HG03457 (cell line): ENCODE results near the gene FAM110A.
"Not testable (repeated sequence)": the region's sequence is repeated elsewhere in the genome, so short reads cannot be mapped to it uniquely, and the experiment has no call there.

Experiments
- ATAC-seq: cut with Tn5 transposase; IDR thresholded peaks from one replicate; pipeline ENCODE4 v1.9.1; 2021; ENCODE audit warnings: moderate number of reproducible peaks; ENCODE audit not compliant: unreplicated experiment

The FAM110A gene

DNA sequence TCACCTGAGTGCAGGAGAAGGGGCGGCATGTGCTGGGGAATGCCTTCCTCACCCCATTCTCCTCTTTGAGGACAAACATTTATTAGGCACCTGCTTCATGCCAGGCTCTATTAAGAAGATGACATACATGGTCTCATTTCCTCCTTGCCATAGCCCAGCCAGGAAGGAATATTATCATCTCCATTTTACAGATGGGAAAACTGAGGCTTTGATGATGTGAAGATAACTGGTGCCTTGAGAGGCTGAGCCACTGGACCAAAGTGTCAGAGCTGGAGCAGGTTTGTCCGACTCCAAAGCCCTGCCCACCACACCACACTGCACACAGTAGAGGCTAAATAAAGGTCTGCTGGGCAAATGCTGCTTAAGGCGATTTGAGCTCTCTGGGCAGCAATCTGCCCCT is 37.2 kb downstream of the FAM110A start:
- ATAC-seq = no peak

DNA sequence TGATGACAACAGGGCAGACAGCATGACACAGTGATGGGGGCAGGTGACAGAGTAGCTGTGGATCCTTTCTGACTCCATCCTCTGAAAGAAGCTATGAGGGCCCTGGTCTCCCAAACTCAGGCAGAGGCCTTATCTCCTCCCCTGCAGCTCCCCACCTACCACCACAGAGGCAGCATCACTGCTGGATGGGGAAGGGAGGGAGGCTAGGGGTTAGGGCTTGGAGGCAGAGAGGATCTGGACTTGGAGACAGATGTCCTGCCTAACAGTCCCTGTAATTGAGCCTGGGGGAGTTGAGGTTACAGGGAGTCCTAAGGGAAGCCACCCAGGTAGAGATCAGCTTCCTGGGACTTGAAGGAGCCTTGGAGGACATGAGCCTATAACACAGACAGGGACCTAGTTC is 37.9 kb downstream of the FAM110A start:
- no peak for ATAC-seq

DNA sequence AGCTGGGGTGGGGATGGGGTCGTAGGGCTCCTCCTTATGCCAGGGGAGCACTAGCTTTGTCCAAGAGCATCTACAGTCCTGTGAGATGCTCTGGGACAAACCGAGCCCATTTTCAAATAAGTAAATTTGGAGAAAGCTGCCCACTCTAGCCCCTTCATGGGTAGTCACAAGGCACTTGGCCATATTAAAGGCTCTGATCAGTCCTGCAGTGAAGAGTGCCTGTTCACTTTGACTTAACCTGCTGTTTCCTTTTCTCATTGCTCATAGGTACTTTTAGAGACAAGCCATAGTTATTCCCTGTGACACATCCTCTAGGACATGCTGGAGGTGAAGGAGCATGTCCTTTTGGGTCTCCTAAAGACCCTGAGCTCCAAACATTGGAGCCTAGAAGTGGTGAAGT is 38.4 kb downstream of the FAM110A start:
- ATAC-seq = no peak

DNA sequence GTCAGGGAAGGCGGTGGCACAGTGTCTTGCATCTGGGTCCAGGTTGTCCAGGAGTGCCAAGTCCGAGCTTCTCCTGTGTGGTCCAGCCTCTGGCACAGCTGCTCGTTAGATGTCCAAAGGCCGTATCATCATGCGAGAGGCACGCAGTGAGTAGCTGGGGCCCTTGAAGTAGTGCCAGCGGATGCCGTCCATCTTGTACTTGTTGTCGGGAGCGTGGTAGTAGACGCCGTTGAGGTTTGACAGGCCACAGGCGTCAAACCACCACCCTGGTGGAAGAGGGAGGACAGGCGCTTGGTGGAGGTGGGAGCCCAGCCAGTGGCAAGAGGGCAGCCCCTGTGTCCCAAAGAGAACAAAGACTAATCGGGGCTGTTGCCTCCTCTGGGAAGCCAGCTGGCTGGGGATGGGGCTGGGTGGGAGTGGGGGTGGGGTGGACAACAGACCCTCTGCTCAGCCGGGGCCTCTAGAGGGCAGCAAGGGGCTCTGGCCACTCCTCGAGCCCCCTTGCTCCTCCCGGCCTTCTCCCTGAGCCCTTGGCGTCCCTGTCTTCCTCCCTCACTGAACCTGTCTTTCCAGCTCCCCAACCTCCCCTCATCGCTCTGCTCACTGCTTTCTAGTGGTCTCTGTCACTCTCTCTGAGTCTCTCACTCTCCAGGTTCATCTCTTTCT is 39.5 kb downstream of the FAM110A start:
- ATAC-seq = no peak

DNA sequence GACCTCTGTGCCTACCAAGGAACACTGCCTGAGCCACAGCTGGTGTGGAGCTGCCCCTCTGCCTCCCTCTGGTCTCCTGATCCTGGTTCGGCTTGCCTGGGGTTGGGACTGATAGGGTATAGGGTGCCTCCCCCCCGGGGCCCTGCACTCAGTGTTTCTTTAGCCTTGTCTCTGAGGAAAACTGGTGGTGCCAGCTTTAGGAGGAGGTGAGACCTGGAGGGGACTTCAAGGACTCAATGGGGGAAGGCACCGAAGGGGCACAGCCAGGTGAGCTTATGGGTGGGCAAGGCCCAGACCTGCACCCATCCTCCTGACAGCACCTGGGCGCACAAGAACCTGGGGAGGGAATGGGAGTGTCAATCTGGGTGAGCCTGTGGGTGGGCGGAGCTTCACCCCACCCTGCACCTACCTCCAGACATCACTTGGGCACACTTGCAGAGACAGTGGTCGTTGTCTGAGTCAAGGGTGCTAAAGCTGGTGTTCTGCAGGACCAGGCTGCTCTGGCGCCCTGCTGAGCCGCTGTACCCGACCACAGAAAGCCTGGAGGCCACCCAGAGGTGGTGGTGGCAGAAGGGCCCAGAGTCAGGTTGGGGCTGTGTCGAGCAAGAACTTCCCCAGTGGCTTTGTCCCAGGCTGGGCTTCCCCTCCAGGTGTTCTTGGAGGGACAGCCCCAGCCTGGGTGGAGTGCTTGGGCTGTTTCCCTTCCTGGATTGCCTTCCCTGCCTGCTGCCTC is 40.5 kb downstream of the FAM110A start:
- ATAC-seq = no peak

DNA sequence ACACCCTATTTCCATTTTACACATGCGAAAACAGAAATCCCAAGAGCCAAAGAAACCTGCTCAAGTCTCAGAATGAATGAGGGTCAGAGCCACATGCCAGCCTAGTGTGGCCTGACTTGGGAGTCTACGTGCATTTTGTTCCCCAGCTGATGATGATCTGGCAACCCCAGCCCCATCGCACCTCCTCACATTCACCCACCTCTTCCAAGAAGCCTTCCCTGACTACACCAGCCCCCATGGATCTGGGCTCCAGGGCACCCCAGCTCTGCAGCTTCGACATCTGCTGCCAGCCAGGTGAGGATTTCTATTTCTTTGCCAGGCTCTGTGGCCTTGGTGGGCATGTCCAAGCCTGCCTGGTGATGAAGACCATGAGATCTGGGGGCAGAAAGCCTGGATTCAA is 41.6 kb downstream of the FAM110A start:
- ATAC-seq = no peak

DNA sequence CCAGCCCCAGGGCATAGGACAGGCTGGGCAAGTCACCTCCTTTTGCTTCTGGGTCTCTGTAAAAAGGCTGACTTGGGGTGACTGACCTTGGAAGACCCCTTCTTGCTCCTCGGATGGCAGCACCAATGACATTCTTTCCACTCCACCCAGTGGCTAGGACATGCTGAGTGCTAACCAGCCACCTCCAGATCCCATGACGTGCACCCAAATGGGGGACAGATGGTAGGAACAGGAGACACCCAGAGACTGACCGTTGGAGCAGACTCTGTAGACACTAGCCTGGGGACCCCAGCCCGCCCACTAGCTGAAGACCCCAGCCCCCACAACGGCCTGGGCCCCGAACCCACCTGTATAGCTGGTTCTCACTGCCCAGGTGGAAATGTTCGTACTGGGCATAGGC is 44.3 kb downstream of the FAM110A start:
- ATAC-seq = no peak

DNA sequence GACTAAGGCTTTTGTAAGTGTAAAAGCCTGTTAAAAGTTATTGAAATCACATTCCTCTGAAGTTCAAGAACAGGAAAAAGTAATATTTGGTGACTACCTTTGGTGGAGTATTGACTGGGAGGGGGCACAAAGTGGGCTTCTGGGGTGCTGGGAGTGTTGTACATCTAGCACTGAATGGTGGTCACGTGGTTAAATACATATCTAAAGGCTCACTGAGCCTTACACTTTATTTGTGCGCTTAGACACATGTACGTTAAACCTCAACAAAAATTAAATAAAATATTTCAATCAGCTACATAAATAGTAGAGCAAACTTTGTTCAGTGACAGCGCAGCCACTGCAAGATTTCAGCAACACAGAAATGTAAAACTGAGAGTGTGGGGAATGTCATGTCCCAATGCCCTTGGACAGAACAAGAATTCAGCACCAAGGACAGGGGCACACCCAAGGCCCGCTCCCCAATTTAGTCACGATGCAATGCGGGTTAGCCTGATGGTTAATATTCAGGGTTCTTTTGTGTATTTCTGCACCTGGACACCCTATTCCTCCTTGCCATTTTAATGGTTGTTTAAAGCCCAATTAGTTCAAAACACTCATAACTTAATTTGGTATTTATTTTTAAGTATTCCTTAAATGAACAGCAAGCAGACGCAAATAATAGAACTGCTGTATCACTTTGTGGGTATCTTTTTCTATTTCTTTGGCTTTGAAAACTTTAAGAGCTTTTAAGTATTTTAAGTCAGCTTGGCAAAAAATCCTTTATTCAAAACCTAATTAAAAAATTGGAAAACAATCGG is 45.2 kb downstream of the FAM110A start:
- no peak for ATAC-seq

DNA sequence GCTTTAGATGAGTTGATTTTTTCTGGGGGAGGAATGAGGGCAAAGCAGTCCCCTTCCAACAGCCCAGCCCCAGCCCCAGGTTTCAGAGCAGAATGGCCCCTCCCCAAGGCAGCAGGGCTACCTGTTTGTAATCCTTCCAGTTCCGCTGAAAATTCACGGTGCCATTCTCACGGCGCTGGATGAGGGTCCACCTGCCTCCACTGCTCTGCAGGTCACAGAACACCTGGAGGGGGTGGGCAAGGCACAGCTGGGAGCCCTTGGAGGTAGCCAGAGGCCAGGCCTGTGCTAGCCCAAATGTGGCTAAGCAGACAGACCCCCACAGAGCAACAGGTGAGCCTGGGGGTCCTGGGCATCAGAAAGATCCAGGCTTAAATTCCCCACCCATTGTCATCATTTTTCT is 46.1 kb downstream of the FAM110A start:
- no peak for ATAC-seq

DNA sequence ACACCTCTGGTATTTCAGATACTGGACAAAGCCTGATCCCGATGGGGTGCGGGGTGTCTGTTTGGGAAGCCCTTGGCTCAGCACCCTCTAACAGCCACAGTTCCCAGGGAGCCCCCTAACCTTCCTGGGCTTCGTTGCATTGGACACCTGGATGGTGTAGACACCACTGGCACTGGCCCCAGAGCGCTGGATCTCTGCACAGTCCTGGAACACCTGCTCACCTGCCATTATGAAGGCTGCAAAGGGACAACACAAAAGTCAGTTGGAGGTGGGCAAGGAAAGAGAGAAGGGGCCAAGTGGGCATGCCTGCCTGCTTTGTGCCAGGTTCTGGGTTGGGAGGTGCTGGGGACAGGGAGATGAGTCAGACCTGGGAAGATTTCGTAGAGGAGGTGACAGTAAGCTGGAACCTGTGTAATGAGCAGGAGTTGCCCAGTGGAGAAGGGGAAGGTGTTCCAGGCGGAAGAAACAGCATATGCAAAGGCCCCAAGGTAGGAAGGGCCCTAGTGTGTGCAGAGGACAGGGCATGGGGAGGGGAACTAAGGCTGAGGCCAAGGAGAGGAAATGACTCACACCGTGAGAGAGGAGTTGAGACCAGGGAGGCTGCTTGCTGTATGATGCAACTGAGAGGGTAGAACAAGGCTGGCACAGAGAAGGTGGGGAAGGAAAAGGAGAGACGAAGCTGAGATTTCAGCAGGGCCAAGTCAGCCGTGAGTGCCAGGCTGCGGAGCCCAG is 47.7 kb downstream of the FAM110A start:
- no peak for ATAC-seq

DNA sequence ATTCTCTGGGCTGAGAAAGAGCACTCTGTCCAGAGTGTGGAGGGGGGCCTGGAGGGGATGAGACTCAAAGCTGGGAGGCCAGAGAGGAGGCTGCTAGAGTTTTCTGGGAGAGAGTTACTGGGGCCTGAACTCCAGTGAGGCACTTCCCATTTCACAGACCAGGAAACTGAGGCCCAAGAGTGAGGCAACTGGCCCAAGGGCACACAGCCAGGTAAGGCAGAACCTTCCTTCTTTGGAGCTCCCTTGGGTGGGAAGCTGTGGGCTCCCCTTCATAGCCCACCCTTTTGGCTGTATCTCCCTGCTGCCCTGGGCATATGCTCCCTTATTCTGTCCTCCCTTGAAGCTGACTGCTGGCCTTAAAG is 48.2 kb downstream of the FAM110A start:
- no peak for ATAC-seq

DNA sequence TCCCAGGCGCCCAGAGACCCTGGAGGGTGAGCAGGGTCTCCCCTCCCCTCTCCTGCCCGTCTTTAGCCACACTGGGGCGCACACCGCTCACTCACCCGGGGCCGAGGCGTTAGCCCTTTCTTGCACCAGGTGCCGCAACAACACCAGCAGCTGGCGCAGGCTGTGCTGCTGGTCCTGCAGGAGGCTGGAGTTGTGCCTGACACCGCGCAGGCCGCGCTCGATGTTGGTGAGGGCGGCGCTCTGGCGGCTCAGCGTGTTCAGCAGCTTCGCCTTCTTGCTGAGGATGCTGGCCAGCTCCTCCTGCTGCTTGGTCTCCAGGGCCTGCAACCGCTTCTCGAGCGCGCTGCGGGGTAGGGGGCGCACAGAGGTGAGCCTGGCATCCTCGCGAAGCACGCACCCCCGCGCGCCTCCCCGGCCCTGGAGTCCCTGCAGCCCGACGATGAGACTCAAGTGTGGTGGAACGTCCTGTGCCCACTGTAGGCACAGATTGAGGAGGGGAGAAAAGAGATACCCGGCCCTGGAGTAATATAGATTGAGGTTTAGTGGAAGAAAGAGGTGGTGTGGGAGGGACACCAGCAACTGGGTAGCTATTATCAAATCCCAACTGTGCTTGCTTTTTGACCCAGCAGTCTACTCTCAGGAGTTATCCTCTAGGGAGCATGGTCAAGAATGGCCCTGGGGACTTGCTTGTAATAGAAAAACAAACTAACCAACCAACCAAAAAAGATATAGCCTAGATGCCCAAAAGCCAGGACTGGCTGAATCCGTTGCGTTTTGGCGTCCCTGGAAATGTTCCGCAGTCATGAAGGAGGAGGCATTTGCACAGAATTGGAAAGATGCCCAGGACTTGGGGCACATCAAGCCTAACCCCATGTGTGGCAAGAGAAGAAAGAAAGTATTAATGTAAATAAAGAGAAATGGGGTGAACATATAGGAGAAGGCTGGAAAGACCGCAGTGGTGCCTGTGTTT is 51.8 kb downstream of the FAM110A start:
- ATAC-seq = no peak

DNA sequence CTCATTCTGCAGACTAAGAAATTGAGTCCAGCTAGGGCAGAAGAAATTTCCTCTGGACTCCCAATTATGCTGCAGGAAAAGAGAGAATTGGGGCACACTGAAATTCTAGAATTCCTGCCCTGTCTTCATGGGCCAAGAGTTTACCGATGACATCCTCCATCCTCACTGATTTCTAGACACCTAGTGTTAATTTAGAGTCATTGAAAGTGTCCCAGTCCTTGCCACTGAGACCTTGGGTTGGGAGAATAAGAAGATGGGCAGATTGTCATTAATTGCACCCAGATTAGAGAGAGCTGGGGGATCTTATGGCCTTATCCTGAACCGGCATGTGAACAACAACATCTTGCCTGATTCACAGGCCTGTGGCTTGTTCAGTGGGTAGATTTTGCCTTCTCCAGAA is 53.6 kb downstream of the FAM110A start:
- ATAC-seq = no peak

DNA sequence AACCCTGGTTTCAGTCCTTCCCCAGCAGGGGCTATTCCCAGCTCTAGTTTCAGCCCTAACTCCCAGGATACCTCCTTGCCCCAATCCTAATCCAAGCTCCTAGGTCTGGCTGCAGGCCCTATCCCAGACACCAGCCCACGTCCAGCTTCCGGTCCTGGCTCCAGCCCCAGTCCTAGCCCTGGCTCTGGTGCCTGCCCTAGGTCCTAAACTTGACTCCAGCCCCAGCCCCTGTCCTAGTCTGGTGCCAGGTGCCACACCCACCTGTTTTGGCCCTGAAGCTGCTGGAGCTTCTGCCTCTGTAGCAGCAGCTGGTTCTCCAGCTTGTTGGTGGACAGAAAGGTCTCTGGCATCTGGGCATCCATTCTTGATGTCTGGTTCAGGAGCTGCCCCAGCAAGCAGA is 54.5 kb downstream of the FAM110A start:
- ATAC-seq = no peak

DNA sequence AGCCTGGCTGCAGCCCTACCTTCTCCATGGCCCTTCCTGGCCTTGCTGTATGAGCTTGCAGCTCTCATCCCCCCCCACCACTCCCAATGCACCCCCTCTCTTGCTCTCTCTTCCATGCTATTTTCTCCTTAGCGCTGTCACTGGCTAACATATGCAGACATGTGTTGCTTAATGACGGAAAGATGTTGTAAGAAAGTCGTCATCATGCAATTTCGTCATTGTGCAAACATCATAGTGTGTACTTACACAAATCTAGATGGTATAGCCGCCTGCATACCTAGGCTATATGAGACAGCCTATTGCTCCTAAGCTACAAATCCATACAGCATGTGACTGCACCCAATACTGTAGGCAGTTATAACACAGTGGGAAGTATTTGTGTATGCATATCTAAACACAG is 55.6 kb downstream of the FAM110A start:
- no peak for ATAC-seq

DNA sequence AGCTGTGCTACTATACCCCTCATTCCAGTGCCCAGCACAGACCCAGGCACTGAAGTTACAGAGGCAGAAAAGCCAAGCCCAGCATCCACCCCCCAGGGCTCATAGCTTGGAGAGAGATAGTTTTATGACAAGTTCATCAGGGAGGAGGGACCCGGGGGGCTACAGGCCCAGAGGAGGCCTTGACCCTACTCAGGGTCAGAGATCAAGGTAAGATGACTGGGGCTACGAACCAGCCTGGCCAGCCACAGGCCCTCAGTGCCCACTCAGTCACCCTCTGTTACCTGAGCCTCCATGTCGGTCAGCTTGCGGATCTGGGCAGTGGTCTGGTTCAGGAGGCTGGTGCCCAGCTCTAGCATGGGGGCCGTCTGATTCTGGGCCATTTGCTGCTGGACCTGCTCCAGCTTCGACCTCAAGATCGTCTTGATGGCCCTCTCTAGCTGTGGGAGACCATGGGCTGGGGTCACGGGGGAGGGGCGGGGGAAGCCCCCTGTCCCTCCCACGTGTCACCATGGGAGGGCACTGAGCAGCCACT is 56.5 kb downstream of the FAM110A start:
- ATAC-seq = no peak

DNA sequence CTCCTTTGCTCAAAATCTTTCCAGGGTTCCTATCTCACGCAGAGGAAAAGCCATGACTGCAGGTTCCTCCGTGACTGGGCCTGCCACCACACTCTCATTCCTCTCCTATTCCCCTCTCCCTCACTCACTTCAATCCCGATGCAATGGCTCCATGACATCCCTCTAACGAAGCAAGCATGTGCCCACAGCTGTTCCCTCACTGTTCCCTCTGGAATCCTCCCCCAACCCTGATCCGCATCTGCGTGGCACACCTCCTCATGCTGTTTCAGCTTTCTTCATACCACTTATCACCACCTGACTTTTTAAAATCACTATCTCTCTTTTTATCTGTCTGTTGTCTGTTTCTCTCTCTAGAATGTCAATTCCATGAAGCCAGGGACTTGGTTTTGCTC is 57.1 kb downstream of the FAM110A start:
- no peak for ATAC-seq

DNA sequence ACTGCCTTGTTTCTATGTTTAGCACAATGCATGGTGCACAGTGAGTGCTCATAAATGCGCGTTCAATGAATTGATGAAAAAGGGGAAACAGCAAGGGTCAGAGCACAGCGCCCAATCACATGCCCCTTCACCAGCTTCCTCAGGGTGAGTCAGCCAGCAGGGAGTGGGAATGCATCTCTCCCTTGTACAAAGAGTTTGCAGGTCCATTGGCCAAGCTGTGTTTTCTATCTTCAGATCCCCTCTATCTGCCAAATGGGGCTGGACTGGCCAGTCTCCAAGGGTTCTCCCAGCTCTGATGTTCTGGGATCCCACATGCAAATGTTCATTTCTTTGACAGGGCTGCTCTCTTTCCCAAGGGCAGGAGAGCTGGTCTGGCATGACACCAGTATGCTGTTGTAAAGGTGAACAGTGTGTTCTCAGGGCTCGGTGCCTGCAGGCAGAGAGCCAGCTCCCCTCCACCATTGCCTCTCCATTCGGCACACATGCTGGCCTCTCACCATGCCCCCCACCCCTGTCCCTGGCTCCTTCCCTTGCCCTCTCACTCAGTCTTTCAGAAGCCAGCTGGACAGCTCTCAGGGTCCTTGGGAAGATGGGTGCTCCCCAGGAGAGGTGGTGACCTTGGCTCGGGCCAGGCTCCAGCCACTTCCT is 57.7 kb downstream of the FAM110A start:
- no peak for ATAC-seq

DNA sequence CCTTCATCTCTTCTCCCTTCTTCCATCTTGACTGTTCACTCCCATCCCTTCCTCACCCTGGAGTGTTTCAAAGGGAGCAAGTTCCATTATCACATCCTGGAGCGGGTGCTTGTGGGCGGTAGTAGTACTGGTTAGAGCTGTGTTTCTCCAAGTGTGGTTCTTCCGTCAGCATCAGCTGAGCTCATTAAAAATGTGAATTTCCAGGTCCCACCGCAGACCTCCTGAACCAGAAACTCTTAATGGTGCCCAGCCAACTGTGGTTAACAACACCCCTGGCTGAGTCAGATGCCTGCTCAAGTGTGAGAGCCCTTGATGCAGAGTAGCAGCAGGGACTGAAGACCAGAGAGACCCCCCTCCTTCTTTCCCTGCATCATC is 58.2 kb downstream of the FAM110A start:
- ATAC-seq = no peak

DNA sequence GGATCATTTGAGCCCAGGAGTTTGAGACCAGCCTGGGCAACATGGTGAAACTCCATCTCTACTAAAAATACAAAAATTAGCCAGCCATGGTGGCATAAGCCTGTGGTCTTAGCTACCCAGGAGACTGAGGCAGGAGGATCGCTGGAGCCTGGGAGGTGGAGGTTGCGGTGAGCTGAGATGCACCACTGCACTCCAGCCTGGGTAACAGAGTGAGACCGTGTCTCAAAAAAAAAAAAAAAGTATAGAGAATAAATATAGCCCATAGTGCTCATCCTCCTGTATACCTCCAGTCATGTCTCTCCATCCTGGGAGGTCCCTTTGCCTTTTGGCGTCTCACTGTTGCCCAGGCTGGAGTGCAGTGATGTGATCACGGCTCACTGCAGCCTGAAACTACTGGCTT is 58.9 kb downstream of the FAM110A start:
- ATAC-seq = not testable (repeated sequence)
